ENCODE data around the gene RGS16.

The RGS16 gene

GRCh38 chr1:182629080-182629479 is 24.9 kb upstream of the RGS16 start:
- DNase-seq = no peak

GRCh38 chr1:182628657-182629056 is 24.5 kb upstream of the RGS16 start:
- DNase-seq = no peak

DNA sequence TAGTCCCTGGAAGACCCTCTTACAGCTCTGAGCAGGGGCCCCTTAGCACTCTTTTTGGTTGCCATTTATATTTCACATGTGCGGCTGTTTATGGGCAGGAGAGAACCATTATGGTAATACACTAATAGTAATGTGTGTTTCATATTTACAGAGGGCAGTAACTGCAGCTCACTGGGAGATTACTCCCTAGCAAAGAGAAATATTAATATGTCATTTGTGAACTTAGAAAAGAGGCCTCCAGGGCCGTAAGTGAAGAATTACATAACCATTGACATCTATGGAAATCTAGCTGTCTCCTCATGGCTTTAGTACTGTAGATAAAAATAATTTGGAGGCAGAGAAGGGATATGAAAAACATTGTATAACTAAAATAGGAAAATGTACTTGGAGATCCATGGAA is 23.4 kb upstream of the RGS16 start:
- DNase-seq = no peak

DNA sequence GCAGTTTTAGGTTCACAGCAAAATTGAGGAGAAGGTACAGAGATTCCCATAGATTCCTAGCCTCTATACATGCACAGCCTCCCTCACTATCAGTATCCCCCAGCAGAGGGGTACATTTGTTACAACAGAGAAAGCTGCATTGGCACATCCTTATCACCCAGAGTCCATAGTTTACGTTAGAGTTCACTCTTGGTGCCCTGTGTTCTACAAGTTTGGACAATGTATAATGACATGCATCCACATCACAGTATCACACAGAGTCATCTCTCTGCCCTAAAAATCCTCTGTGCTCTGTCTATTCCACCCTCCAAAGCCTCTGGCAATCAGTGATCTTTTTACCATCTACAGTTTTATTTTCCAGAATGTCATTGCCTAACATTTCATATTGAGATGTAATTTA is 22.3 kb upstream of the RGS16 start:
- DNase-seq = no peak

- DNase-seq = no peak
These were observed 21.7 kb upstream of the RGS16 start for GRCh38 chr1:182625719-182626504.

- DNase-seq = no peak
These were observed 20.8 kb upstream of the RGS16 start for GRCh38 chr1:182625024-182625423.

- DNase-seq = no peak
These were observed 20.4 kb upstream of the RGS16 start for GRCh38 chr1:182624577-182624976.

DNA sequence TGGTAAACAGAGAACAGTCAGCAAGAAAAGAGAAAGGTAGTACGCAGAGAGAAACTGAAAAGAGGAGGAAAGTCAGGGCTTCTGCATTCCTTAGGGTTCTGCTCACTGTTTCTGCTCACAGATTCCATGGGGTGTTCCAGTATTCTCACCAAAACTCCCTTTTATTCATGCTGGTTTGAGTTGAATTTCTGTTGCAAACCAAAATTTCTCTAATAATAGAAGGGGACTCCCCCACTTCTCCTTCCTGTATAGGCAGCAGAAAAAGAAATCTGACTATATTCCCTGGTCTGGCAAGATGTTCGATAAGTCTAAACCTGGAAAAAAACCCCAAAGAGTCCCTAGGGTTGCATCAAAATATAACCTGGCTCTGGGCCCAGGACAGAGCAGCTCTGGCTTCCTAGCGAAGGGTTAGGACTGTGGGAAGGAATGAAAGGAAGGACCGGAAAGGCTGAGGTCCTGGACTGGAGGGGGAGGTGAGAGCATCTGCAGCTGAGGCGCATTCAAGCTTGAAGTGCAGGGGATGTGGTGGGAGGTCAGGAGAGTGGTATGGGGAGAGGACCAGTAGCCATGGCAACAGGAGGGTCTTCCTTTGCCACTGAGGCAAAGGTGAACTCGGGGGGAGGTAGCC is 18.8 kb upstream of the RGS16 start:
- DNase-seq = no peak

GRCh38 chr1:182621906-182622305 is 17.7 kb upstream of the RGS16 start:
- no peak for DNase-seq

- DNase-seq = no peak
These were observed 16.9 kb upstream of the RGS16 start for GRCh38 chr1:182620924-182621585.

DNA sequence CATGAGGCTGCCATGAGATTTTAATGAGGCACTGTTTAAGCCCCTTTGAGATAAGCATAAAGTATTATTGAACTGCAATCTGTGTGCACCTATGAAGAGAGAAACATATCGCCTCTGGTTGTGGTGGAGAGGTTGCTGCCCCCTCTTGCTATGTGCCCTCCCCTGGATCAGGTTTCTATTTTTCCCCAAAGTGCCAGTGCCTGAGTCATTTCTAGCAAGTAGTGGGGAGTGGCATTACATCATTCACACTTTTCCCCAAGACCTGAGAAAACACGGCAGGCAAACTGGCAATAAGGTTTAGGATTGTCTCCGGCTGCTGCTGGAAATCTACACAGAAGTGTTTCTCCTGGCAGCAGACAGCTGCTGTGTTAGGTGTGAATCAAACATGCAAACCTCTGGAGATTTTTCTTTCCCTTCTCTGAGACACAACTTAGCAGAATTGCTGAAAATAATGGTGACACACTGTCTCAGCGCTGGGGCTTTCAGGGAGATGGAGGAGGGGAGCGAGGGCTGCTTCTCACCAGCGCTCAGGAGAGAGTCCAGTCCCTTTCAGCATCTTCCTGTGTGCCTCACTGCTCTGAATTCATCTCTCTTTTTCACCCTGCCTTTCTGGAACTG is 13.7 kb upstream of the RGS16 start:
- no peak for DNase-seq

DNA sequence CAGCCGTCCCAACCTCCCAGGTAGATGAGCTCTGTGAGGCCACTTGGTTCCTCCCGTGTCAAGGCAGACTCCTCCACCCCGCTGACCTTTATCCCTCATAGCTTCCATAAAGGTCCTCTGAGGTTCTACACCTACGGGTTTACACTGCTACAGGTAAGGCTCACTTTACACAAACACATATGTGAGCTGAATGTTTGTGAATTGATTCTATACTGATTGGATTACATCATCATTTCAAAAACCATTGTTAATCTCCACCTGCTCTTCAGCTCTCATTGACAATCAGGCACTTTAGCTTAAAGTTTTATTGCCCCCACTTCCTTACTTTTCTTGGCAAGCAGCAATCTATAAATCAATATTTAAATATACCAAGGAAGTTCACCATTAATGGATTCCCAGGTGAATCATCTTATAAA is 12.8 kb upstream of the RGS16 start:
- no peak for DNase-seq

DNA sequence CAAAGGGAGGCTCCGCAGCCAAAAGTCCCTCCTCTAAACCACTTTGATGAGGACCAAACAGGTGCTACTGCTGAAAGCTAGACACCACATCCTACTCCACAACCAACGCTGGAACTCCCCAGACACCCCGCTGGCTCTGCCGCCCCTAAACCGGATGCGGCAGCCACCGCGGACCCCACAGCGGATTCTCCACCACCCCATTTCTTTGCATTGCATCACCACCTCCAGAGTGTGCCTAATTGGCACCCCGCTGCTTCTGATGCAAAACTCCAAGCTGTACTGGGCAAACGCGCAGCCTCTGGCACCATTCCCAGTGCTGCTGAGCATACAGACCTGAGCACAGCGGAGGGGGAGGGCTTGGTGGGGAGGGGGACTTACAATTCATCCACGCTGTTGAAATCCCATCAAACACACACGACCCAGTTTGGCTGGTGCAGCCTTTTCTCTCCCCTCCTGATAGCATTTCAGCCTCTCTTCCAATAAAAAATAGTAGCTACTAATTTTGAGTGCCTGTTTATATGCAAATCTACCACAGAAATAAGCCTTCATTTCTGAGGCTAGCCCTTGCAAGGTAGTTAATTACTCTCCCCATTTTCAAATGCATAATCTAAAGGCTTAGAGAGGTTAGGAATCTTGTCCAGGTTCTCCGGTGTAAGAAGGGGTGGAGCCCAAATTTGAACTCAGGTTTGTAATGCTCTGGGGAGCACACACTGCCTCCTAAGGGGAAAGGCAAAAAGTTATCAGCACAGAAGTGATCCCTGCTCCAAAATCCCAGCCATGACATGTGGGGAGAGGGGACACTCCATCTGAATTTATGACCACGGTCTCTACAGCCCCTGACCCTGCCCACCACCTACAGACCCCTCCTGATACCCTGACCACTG is 12.2 kb upstream of the RGS16 start:
- peak; percentile 66 for DNase-seq

- DNase-seq = no peak
These were observed 11.4 kb upstream of the RGS16 start for GRCh38 chr1:182615468-182616129.

DNA sequence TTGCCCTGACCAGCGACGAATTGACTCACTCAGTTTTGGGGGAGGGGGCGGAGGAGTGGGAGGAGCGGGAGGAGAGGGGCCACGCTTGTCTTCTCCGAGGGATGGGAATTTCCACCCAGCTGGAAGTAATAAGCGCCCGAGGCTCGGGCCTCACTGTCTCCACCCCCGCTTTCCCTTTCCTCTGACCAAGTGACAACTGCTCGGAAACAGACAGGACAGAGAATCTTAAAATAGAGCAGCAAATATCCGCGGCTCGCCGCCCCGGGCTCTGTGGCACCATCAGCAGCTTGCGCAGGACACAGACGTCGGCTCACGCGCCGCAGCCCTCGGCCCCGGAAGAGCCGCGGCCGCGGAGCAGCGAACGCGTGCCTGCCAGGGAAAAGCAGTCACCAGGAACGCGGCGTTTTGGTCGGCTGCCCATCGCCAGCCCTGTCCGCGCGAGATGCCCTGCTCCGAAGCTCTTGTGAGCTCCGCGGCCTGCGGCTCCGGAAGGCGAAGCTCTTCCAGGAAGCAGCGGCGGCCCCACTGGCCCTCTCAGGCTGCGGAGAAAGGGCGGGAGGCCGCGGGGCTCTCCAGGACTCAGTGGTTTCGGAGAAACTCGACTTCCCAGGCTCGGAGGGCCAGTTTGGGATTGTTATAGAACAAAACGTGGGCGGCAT is 10.7 kb upstream of the RGS16 start:
- peak; percentile 50 for DNase-seq

- DNase-seq = no peak
These were observed 7.6 kb upstream of the RGS16 start for GRCh38 chr1:182611787-182612186.

DNA sequence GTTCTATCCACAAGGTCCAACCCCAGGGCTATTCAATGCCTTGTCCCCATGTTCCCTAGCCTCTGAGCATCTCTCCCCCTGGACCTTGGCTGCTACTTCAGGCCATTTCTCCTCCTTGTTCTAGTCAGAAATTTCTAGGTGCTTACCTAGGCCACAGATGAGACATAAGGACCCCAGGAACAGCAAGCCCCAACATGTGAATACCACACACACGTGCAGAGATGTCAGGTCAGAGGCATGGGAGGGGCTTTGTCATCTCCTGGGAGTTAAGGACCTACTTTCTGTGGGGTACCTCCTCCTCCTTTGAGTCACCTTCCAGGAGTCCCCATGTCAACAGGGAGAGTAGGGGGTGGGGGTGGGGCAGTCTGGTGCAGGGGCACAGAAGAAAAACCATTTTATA is 7.1 kb upstream of the RGS16 start:
- DNase-seq = no peak

- DNase-seq = no peak
These were observed 6.5 kb upstream of the RGS16 start for GRCh38 chr1:182610606-182611194.

- DNase-seq = no peak
These were observed 4.8 kb upstream of the RGS16 start for GRCh38 chr1:182608845-182609610.

GRCh38 chr1:182608236-182608635 is 4.0 kb upstream of the RGS16 start:
- no peak for DNase-seq

Measured in activated T-cell treated with anti-CD3 and anti-CD28 coated beads for 4 hours (primary cell).